GM19043 (cell line): ENCODE measurements around the gene COPS7A.

Experiments used
- ATAC-seq: cut with Tn5 transposase; IDR thresholded peaks from one replicate; pipeline ENCODE4 v1.9.1; 2021; ENCODE audit warnings: low read depth; ENCODE audit not compliant: unreplicated experiment

COPS7A gene

DNA sequence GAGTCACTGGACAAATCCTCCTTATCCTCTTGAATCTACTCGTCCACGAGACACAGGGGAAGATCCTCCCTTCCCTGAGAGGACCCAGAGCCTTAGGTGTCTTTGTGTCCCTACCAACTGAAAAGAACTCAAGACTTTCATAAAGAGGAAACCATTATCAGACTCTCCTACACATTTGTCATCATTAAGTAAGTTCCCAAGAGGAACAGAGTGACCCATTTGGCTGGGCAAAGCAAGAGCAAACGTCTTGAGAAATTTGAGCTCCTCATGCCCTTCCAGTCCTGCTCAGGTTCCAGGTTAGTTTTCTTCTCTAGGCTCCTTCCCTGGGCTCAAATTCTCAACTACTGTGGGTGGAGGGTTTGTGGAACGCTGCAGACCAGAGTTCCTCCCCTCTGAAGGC, 23.4 kb downstream of the COPS7A start:
- ATAC-seq: no peak

GRCh38 chr12:6748761-6749160, 24.9 kb downstream of the COPS7A start:
- no peak for ATAC-seq

- no peak for ATAC-seq
Measured at GRCh38 chr12:6750506-6750905, 26.7 kb downstream of the COPS7A start.

GRCh38 chr12:6751767-6752166, 27.9 kb downstream of the COPS7A start:
- no peak for ATAC-seq

- ATAC-seq: no peak
Measured at GRCh38 chr12:6752167-6752920, 28.5 kb downstream of the COPS7A start.

DNA sequence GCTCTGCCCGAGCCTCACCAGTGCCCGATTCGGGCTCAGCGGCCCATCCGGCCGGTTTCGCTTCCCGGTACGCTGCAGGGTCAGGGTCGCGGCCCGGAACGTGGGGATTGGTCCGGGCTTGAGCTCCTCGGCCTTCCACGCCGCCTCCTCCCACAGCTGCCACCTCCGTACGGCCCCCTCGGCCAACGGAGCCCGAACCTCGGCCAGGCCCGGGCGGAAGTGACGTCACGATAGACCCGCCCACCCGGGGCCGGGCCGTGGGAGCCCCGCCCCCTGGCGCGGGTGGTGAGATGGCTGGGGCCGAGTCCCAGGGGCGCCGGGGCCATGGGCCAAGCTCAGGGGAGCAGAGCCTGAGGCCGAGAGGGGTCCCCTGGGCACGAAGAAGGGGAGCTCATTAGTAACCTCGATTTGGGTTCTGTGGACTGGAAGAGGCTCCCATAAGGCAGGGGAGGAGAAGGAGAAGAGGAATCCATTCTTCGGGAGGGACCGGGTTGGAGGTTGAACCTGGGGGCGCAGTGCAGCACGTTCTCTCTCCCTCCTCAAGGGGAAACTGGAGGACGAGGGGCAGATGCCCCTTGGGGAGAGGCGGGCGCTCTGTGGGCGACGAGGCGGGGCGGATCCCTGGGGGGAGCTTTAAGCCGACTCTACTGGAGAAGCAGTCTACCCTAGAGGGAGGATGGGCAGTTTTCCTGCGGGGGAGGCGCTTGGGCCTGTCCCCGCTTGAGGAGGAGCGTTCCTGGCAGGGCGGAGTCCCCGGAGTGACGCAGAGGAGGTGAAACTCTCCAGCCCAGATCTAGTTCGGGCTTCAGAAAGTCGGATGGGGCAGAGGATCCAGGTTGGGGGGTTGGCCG, 29.3 kb downstream of the COPS7A start, which contains the start of gene MLF2:
Gene MLF2, minus strand, starts transcription at position 221 of the 851 bp plus-strand sequence. CDS start 807 bp downstream, outside the sequence.
- ATAC-seq: peak; percentile 88

GRCh38 chr12:6753772-6754356, 30.0 kb downstream of the COPS7A start:
- no peak for ATAC-seq

GRCh38 chr12:6754411-6754810, 30.6 kb downstream of the COPS7A start:
- ATAC-seq: no peak

DNA sequence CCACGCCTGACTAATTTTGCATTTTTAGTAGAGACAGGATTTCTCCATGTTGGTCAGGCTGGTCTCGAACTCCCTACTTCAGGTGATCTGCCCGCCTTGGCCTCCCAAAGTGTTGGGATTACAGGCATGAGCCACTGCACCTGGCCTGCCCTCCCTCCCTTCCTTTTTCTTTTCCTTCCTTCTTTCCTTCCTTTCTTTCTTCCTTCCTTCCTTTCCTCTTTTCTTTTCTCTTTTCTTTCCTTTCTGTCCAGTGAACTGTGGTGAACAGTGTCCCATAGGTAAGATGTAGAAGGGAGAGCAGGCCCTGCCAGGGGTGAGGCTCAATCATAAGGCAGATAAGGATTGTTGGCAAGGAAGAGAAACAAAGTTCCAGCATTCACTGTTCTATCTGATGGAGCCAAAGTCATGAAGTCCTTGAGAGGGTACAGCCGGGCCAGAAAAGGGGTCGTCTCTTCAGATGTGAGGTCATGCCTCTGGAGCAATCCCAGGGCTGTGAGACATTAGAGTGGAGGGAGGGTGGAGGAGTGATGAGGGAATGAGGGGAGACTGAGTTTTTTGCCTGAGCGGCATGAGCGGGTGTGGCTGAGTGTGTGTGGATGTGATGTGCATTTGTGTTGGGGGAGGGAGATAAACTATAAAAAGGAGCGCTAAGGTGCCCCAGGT, 33.3 kb downstream of the COPS7A start:
- ATAC-seq: no peak

DNA sequence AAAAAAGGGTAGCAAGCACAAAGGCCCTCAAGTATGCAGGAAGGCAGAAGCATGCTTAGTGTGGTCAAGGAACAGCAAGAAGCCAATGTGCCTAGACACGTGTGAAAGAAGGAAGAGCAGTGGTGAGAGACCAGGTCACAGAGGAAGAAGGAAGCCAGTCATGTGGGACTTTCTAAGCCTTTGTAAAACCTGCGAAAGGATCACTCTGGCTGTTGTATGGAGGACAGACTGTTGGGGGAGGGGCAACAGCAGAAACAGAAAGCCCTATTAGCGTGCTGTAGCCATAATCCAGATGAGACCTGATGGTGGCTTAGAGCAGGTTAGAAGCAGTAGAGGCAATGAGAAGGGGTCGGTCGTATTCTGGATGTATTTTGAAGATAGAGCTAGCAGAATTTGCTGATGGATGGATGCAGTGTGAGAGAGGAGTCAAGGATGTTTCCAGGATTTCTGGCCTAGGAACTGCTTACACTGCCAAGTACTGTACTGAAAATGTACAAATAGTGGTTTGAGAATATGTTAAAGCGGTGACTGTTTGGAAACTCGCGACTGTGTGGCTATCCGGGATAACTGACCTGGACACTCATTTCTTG, 34.8 kb downstream of the COPS7A start:
- ATAC-seq: no peak

GRCh38 chr12:6759741-6760140, 35.9 kb downstream of the COPS7A start:
- no peak for ATAC-seq

- no peak for ATAC-seq
Measured at GRCh38 chr12:6763380-6763779, 39.5 kb downstream of the COPS7A start.

DNA sequence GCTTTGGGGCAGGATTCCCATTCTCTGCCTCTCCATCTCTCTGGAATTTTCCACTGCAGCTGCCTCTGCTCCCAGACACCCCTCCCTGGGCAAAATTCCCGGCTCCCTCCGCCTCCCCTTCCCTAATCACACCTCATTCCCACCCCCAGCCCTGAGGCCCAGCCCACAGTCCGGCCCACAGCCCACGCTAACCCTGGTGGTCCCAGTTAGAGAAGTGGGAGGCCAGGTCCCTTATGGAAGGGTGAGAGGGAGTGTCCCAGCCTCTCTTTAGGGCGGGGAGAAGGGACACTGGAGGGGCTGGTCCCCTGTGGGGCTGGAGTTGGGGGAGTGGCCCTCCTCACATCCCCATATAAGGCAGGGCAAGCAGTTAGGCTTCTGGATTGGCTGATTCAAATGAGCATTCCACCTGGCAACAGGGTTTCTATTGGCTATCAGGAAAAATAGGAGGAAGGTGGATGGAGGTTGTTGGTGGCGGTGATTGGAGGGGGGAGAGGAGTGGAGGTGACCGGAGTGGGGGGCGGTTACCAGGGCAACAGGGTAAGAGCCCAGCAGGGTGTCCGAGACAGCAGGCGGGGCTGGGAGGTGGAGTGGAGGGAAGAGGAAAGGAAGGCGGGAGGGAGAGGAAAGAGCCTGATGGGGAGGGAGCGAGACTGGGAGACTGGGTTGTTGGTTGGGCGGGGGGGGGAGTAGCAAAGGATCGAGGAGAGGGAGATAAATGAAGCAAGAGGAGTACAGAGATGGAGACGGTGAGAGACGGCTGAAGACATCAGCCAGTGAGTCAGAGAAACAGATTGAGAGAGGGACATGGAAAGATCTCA, 40.4 kb downstream of the COPS7A start:
- ATAC-seq: peak; percentile 85

DNA sequence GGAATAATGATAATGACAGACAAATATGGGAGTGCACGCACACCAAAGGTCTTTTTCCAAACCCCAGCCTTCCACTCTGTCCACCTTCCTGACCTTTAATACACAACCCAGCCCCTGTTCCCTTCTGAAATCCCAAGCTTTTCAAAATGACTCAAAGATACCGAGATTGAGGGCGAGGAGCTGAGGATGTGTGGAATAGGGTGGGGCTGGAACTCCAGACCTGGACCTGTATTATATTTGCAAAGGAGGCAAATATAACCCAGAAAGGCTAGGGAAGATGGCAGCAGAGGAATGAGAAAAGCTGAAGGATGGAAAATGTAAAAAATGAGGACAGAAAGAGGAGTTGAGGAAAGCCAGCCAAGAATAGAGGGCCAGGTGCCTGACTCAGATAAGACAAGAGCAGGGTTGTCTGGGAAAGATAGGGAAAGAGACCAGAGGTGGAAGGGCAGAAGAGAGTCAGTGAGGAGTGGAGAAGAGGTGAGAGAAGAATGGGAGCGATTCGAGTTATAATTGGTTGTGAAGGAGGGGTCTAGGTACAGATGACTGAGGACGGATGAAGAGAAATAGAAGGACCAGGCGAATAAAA, 41.3 kb downstream of the COPS7A start:
- no peak for ATAC-seq

DNA sequence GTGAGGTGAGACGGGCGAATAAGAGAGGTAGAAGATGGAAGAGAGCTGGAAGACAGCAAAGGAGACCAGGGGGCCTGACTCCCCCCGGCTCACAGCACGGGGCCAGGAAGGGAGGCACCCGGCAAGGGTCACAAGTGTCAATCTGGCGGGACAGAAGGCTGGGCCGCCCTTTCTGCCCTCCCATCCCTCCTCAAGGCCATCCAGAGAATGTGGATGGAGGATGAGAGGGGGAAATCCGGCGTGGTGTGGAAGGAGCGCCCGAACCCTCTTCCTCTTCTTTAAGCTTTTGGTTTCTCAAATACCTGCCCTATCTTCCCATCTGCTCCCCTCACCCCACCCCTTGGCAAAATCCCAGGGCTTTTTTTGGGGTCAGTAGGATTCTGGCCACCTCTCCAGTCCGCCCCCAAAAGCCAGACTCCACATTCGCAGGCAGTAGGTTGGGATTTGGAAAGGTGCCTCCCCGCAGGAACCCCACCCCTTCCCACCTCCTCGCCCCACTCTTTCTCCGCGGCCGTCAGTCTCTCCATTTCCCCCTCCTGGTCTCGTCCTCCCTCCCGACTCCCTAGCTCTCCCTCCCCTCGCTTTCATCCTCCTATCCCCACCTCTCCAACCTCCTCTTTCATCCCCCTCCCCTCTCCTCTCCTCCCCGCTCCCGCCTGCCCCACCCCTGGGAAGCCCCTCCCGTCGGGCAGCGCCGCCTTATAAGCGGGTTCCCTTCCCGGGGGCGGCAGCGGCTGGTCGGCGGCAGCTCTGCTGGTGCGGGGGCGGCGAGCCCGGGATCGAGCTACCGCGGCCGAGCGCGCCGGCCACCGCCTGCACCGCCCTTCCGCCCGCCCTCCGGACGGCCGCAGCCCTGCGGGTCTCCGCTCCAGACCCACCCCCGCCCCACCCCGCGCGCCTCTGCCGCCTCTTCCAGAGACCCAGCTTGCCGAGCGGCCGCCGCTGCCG, 42.1 kb downstream of the COPS7A start, which contains the start of gene PTMS:
Gene PTMS, plus strand, starts transcription at position 730 of the 948 bp plus-strand sequence. CDS start 343 bp downstream, outside the sequence.
- ATAC-seq: no peak

GRCh38 chr12:6766651-6767349, 43.0 kb downstream of the COPS7A start:
- ATAC-seq: no peak
